ENCODE measurements around the gene CBX4.
A peak's percentile ranks its signal among the peaks of the same experiment; 100 is the strongest.

Gene CBX4

DNA sequence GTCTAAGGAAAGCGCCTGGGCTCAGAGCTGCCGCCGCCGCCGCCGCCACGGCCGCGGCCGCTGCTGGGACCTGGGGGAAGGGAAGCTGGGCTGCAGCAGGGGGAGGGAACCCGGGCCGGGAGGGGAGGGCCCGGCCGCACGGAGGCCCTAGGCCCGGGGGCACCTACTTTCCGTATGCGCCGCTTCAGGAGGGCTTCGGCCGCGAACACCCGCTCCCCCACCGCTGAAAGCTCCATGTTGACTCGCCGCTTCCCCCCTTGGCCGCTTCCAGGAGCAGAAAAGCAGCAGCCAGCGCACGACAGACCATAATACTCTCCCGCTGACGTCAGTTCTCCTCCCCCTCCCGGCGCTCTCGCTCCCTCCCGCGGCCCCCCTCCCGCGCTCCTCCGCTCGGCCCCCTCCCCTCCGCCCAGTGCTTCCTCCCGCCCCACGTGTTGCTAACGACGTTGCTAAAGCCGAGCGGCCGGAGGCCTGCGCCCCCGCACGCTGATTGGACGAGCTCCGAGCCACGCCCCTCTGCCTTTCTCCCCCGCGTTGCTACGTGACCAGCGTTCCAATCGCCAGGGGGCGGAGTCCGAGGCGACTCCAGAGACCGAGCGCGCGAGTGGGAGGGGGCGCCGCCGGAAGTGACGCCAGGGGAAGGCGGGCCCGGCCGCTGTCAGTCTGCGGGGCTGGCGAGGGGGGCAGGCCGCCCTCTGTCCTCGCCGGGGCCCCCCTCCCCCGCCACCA, 42.3 kb downstream of the CBX4 start, which contains the start of gene CBX8 (continued):
- TF ChIP-seq ZNF302 (tag by site-specific recombination; IDR thresholded peaks at IDR 0.05; ENCODE audit: low read depth) (no peak), ZNF114 (tag by site-specific recombination; IDR thresholded peaks at IDR 0.05) (no peak), ZNF473 (tag by site-specific recombination; IDR thresholded peaks at IDR 0.05) (no peak), MEIS1 (CRISPR knock-in tag; IDR thresholded peaks at IDR 0.05; ENCODE audit: borderline replicate concordance) (no peak), ZNF335 (tag by site-specific recombination; conservative IDR thresholded peaks at IDR 0.05) (peak; percentile 65), ZNF776 (tag by site-specific recombination; IDR thresholded peaks at IDR 0.05; ENCODE audit: borderline replicate concordance) (no peak), ZNF23 (tag by site-specific recombination; IDR thresholded peaks at IDR 0.05; ENCODE audit: borderline replicate concordance) (no peak), ZNF391 (tag by site-specific recombination; IDR thresholded peaks at IDR 0.05; ENCODE audit: borderline replicate concordance, low read depth) (no peak; the same call in 1 of the 2 replicates), ZNF239 (tag by site-specific recombination; IDR thresholded peaks at IDR 0.05) (no peak), ZNF19 (tag by site-specific recombination; IDR thresholded peaks at IDR 0.05; ENCODE audit: low read depth) (no peak), ZNF777 (tag by site-specific recombination; IDR thresholded peaks at IDR 0.05; ENCODE audit: borderline replicate concordance) (no peak), ZNF558 (tag by site-specific recombination; IDR thresholded peaks at IDR 0.05) (no peak), ZNF660 (tag by site-specific recombination; IDR thresholded peaks at IDR 0.05) (peak; percentile 74; the same call in 1 of the 2 replicates), ZBTB48 (tag by site-specific recombination; IDR thresholded peaks at IDR 0.05) (no peak), RBAK (tag by site-specific recombination; IDR thresholded peaks at IDR 0.05) (no peak), ZNF433 (tag by site-specific recombination; IDR thresholded peaks at IDR 0.05; ENCODE audit: low read depth) (no peak), SETDB1 (IDR thresholded peaks at IDR 0.05; ENCODE audit: insufficient read length, low read length) (no peak), ZNF792 (tag by site-specific recombination; IDR thresholded peaks at IDR 0.05) (no peak), ZNF549 (tag by site-specific recombination; IDR thresholded peaks at IDR 0.05) (no peak)
- TF ChIP-seq, protein P1, sequence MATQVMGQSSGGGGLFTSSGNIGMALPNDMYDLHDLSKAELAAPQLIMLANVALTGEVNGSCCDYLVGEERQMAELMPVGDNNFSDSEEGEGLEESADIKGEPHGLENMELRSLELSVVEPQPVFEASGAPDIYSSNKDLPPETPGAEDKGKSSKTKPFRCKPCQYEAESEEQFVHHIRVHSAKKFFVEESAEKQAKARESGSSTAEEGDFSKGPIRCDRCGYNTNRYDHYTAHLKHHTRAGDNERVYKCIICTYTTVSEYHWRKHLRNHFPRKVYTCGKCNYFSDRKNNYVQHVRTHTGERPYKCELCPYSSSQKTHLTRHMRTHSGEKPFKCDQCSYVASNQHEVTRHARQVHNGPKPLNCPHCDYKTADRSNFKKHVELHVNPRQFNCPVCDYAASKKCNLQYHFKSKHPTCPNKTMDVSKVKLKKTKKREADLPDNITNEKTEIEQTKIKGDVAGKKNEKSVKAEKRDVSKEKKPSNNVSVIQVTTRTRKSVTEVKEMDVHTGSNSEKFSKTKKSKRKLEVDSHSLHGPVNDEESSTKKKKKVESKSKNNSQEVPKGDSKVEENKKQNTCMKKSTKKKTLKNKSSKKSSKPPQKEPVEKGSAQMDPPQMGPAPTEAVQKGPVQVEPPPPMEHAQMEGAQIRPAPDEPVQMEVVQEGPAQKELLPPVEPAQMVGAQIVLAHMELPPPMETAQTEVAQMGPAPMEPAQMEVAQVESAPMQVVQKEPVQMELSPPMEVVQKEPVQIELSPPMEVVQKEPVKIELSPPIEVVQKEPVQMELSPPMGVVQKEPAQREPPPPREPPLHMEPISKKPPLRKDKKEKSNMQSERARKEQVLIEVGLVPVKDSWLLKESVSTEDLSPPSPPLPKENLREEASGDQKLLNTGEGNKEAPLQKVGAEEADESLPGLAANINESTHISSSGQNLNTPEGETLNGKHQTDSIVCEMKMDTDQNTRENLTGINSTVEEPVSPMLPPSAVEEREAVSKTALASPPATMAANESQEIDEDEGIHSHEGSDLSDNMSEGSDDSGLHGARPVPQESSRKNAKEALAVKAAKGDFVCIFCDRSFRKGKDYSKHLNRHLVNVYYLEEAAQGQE (tag by site-specific recombination; IDR thresholded peaks at IDR 0.05), result no peak
- TF ChIP-seq, protein P2, sequence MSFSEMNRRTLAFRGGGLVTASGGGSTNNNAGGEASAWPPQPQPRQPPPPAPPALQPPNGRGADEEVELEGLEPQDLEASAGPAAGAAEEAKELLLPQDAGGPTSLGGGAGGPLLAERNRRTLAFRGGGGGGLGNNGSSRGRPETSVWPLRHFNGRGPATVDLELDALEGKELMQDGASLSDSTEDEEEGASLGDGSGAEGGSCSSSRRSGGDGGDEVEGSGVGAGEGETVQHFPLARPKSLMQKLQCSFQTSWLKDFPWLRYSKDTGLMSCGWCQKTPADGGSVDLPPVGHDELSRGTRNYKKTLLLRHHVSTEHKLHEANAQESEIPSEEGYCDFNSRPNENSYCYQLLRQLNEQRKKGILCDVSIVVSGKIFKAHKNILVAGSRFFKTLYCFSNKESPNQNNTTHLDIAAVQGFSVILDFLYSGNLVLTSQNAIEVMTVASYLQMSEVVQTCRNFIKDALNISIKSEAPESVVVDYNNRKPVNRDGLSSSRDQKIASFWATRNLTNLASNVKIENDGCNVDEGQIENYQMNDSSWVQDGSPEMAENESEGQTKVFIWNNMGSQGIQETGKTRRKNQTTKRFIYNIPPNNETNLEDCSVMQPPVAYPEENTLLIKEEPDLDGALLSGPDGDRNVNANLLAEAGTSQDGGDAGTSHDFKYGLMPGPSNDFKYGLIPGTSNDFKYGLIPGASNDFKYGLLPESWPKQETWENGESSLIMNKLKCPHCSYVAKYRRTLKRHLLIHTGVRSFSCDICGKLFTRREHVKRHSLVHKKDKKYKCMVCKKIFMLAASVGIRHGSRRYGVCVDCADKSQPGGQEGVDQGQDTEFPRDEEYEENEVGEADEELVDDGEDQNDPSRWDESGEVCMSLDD (tag by site-specific recombination; IDR thresholded peaks at IDR 0.05), result peak; percentile 54; the same call in 1 of the 2 replicates
- TF ChIP-seq, protein P3, sequence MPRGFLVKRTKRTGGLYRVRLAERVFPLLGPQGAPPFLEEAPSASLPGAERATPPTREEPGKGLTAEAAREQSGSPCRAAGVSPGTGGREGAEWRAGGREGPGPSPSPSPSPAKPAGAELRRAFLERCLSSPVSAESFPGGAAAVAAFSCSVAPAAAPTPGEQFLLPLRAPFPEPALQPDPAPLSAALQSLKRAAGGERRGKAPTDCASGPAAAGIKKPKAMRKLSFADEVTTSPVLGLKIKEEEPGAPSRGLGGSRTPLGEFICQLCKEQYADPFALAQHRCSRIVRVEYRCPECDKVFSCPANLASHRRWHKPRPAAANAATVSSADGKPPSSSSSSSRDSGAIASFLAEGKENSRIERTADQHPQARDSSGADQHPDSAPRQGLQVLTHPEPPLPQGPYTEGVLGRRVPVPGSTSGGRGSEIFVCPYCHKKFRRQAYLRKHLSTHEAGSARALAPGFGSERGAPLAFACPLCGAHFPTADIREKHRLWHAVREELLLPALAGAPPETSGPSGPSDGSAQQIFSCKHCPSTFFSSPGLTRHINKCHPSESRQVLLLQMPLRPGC (tag by site-specific recombination; IDR thresholded peaks at IDR 0.05), result 0 out of 2 replicates have a peak, but pooled peaks have one; percentile 51
- TF ChIP-seq, protein P4, sequence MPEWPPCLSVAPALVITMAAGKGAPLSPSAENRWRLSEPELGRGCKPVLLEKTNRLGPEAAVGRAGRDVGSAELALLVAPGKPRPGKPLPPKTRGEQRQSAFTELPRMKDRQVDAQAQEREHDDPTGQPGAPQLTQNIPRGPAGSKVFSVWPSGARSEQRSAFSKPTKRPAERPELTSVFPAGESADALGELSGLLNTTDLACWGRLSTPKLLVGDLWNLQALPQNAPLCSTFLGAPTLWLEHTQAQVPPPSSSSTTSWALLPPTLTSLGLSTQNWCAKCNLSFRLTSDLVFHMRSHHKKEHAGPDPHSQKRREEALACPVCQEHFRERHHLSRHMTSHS (tag by site-specific recombination; IDR thresholded peaks at IDR 0.05), result no peak
- TF ChIP-seq, protein P5, sequence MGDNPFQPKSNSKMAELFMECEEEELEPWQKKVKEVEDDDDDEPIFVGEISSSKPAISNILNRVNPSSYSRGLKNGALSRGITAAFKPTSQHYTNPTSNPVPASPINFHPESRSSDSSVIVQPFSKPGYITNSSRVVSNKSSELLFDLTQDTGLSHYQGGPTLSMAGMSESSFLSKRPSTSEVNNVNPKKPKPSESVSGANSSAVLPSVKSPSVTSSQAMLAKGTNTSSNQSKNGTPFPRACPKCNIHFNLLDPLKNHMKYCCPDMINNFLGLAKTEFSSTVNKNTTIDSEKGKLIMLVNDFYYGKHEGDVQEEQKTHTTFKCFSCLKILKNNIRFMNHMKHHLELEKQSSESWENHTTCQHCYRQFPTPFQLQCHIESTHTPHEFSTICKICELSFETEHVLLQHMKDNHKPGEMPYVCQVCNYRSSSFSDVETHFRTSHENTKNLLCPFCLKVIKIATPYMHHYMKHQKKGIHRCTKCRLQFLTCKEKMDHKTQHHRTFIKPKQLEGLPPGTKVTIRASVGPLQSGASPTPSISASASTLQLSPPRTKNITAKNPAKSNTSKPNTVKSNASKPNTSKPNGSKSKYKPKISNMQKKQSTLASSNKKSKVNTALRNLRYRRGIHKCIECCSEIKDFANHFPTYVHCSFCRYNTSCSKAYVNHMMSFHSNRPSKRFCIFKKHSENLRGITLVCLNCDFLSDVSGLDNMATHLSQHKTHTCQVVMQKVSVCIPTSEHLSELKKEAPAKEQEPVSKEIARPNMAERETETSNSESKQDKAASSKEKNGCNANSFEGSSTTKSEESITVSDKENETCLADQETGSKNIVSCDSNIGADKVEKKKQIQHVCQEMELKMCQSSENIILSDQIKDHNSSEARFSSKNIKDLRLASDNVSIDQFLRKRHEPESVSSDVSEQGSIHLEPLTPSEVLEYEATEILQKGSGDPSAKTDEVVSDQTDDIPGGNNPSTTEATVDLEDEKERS (tag by site-specific recombination; IDR thresholded peaks at IDR 0.05), result no peak
- TF ChIP-seq, protein P6, sequence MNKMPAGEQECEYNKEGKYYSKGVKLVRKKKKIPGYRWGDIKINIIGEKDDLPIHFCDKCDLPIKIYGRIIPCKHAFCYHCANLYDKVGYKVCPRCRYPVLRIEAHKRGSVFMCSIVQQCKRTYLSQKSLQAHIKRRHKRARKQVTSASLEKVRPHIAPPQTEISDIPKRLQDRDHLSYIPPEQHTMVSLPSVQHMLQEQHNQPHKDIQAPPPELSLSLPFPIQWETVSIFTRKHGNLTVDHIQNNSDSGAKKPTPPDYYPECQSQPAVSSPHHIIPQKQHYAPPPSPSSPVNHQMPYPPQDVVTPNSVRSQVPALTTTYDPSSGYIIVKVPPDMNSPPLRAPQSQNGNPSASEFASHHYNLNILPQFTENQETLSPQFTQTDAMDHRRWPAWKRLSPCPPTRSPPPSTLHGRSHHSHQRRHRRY (tag by site-specific recombination; IDR thresholded peaks at IDR 0.05), result no peak
